ENCODE data around the gene GALM.
"Not testable (repeated sequence)": the region's sequence is repeated elsewhere in the genome, so short reads cannot be mapped to it uniquely, and the experiment has no call there.

Gene GALM

GRCh38 chr2:38739524-38739923 is 73.6 kb downstream of the GALM start:
- no peak for DNase-seq (ENCODE audit: low read depth in 2 of 2)

GRCh38 chr2:38740851-38741731 is 75.2 kb downstream of the GALM start:
- DNase-seq (ENCODE audit: low read depth in 2 of 2) = no peak

GRCh38 chr2:38742797-38743559 is 77.1 kb downstream of the GALM start:
- no peak for DNase-seq (ENCODE audit: low read depth in 2 of 2)

GRCh38 chr2:38743672-38744398 is 77.9 kb downstream of the GALM start:
- no peak for DNase-seq (ENCODE audit: low read depth in 2 of 2)

- DNase-seq (ENCODE audit: low read depth in 2 of 2) = no peak
Measured at GRCh38 chr2:38744399-38744780, 78.5 kb downstream of the GALM start.

- DNase-seq (ENCODE audit: low read depth in 2 of 2) = no peak
Measured at GRCh38 chr2:38745267-38745666, 79.4 kb downstream of the GALM start.

- DNase-seq (ENCODE audit: low read depth in 2 of 2) = no peak
Measured at GRCh38 chr2:38747007-38747424, 81.1 kb downstream of the GALM start.

GRCh38 chr2:38747819-38748218 is 81.9 kb downstream of the GALM start:
- DNase-seq (ENCODE audit: low read depth in 2 of 2) = no peak

- DNase-seq (ENCODE audit: low read depth in 2 of 2) = no peak
Measured at GRCh38 chr2:38748391-38748790, 82.5 kb downstream of the GALM start.

- no peak for DNase-seq (ENCODE audit: low read depth in 2 of 2)
Measured at GRCh38 chr2:38748943-38749804, 83.3 kb downstream of the GALM start.

- DNase-seq (ENCODE audit: low read depth in 2 of 2) = peak; percentile 30 to 60
Measured at GRCh38 chr2:38750011-38750890, 84.3 kb downstream of the GALM start.

GRCh38 chr2:38750891-38751595 is 85.1 kb downstream of the GALM start, which contains the start of gene SRSF7:
Gene SRSF7 (minus strand): TSS chr2:38751361. CDS start chr2:38751256, 105 bp downstream.
- peak; percentile 95 to 100 for DNase-seq (ENCODE audit: low read depth in 2 of 2)

GRCh38 chr2:38751596-38752410 is 85.9 kb downstream of the GALM start:
- DNase-seq (ENCODE audit: low read depth in 2 of 2) = no peak

- no peak for DNase-seq (ENCODE audit: low read depth in 2 of 2)
Measured at GRCh38 chr2:38754049-38754448, 88.1 kb downstream of the GALM start.

GRCh38 chr2:38754506-38754905 is 88.6 kb downstream of the GALM start:
- DNase-seq (ENCODE audit: low read depth in 2 of 2) = no peak

GRCh38 chr2:38755891-38756290 is 90.0 kb downstream of the GALM start:
- not testable (repeated sequence) for DNase-seq (ENCODE audit: low read depth in 2 of 2)

- no peak for DNase-seq (ENCODE audit: low read depth in 2 of 2)
Measured at GRCh38 chr2:38763228-38763627, 97.3 kb downstream of the GALM start.

- no peak for DNase-seq (ENCODE audit: low read depth in 2 of 2)
Measured at GRCh38 chr2:38763728-38764127, 97.8 kb downstream of the GALM start.

GRCh38 chr2:38765149-38765548 is 99.2 kb downstream of the GALM start:
- DNase-seq (ENCODE audit: low read depth in 2 of 2) = no peak
